HG02571 (cell line): ENCODE data around the gene PCIF1.
"Not testable (repeated sequence)": the region's sequence is repeated elsewhere in the genome, so short reads cannot be mapped to it uniquely, and the experiment has no call there.

Experiments
- ATAC-seq: cut with Tn5 transposase; IDR thresholded peaks from one replicate; pipeline ENCODE4 v1.9.1; 2021; ENCODE audit warnings: mild to moderate bottlenecking, moderate library complexity; ENCODE audit not compliant: unreplicated experiment

PCIF1 gene

GRCh38 chr20:45988830-45989229, 54.3 kb downstream of the PCIF1 start:
- not testable (repeated sequence) for ATAC-seq

GRCh38 chr20:45991616-45992015, 57.1 kb downstream of the PCIF1 start:
- ATAC-seq, result no peak

DNA sequence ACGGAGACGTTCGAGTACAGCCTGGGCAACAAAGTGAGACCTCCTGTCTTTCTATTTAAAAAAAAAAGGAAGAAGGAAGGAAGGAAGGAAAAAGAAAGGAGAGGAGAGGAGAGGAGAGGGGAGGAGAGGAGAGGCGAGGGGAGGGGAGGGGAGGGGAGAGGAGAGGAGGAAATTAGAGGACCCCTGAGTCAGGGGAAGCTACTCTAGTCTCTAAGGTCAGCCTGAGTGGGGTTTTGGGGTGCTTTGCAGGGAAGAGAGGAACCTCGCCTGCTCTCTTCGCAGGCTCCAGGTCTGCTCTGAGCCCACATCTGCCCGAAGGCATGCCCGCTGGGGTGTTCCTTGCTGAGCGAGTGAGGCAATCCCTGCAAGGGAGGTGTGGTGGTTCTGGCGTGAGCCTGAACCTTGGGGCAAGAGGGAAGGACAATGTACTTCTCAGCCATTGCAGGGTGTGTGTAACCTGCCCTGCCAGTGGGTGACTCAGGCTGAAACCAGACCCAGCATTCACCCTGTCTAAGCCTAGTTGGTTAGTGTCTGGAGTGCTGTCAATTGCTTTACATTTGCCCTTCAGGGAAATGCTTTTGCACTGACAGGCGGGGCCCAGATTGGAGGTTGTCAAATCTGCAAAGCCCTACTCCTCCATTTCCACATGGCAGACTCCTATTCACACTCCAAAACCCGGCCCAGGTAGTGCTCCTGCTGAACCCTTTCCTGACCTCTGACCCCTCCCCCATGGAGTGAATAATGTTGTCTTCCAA, 58.9 kb downstream of the PCIF1 start:
- ATAC-seq, result no peak

DNA sequence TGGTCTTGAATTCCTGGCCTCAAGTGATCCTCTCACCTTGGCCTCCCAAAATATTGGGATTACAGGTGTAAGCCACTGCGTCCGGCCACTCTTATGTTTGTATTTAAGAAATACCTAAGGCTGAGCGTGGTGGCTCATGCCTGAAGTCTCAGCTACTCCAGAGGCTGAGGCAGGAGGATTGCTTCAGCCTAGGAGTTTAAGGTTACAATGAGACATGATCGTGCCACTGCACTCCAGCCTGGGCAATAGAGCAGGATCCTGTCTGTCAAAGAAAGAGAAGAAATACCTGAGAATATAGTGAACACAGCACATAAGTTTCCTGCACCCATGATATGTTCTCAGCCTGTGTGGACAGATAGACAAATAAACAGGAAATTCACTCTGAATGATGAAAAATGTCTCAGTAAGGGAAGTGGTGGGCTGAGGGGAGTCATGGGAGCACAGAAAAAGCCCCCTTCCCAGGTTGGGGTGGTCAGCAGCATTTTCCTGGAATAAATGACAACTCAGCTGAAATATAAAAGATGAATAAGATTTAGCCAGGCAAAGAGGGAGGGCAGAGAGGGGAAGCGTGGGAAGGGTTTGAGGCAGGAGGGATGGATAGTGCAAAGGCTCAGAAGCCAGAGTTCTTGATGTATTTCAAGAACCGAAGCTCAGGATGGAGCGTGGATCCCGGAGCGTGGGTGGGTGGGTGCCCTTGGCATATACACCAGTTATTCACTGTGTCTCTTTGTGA, 60.4 kb downstream of the PCIF1 start:
- ATAC-seq, result no peak

GRCh38 chr20:45995495-45996097, 61.1 kb downstream of the PCIF1 start:
- ATAC-seq, result not testable (repeated sequence)

- no peak for ATAC-seq
Measured at GRCh38 chr20:45997187-45997586, 62.7 kb downstream of the PCIF1 start.
